Breast epithelium (tissue), 3 donors: ENCODE measurements around the gene WARS2.

Experiments used
- POLR2A ChIP-seq: fragments of 450-650 bp; IDR thresholded peaks from one replicate; pipeline ENCODE4 v1.6.1; 2016; ENCODE audit warnings: antibody characterized with exemption, mild to moderate bottlenecking, moderate library complexity
- POLR2AphosphoS5 ChIP-seq, 3 donors: sonication (generic); formaldehyde crosslinking; IDR thresholded peaks; one replicate each; pipeline ENCODE4 v1.6.1; 2017; ENCODE audit warnings: antibody characterized with exemption in 3 of 3
- TF ChIP-seq, protein P1 (sequence below), 3 donors: fragments of 450-650 bp; IDR thresholded peaks; one replicate each; pipeline ENCODE4 v1.5.1; 2016 to 2017; ENCODE audit warnings: antibody characterized with exemption in 3 of 3, mild to moderate bottlenecking in 3 of 3, moderate library complexity in 3 of 3

DNA sequence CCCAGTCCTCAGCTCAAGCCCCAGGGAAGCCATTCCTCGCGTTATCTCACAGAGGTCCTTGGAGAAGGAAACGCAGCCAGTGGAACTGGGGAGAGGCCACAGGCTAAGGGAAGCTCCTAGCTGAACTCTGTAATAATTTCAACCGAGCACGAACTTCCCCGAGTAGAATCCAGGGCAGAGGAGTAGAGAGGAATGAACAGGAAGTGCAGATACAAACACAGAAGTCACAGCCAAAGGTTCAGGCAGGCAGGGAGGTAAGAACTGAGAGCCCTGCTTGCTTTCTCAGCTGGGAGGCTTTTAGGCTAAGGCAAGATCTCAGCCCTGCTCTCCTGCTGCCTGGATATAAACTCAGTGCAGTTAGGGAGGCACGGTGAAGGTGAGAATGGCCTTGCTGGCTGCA, 23.7 kb downstream of the WARS2 start:
- TF ChIP-seq, protein P1, sequence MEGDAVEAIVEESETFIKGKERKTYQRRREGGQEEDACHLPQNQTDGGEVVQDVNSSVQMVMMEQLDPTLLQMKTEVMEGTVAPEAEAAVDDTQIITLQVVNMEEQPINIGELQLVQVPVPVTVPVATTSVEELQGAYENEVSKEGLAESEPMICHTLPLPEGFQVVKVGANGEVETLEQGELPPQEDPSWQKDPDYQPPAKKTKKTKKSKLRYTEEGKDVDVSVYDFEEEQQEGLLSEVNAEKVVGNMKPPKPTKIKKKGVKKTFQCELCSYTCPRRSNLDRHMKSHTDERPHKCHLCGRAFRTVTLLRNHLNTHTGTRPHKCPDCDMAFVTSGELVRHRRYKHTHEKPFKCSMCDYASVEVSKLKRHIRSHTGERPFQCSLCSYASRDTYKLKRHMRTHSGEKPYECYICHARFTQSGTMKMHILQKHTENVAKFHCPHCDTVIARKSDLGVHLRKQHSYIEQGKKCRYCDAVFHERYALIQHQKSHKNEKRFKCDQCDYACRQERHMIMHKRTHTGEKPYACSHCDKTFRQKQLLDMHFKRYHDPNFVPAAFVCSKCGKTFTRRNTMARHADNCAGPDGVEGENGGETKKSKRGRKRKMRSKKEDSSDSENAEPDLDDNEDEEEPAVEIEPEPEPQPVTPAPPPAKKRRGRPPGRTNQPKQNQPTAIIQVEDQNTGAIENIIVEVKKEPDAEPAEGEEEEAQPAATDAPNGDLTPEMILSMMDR (IDR thresholded peaks at IDR 0.05) = no peak
- no peak for TF ChIP-seq POLR2A
- TF ChIP-seq POLR2AphosphoS5 (IDR thresholded peaks at IDR 0.05) = no peak
